HG03097 (cell line): Measurements from ENCODE around the gene MYH11.
"Not testable (repeated sequence)": the region's sequence is repeated elsewhere in the genome, so short reads cannot be mapped to it uniquely, and the experiment has no call there.

Experiments
- ATAC-seq: cut with Tn5 transposase; IDR thresholded peaks from one replicate; pipeline ENCODE4 v1.9.1; 2021; ENCODE audit not compliant: unreplicated experiment, low FRiP score

Gene MYH11

GRCh38 chr16:15757630-15758251 is 99.1 kb downstream of the MYH11 start:
- ATAC-seq, result no peak

DNA sequence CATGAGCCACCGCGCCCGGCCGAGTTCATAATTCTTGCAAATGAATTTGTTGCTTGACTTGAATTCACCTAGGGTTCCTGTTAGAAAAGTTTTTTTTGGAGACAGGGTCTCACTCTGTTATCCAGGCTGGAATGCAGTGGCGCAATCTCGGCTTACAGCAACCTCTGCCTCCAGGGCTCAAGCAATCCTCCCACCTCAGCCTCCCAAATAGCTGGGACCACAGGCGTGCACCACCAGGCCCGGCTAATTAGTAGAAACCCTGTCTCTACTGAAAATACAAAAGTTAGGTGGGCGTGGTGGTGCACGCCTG is 99.8 kb downstream of the MYH11 start:
- ATAC-seq, result no peak

DNA sequence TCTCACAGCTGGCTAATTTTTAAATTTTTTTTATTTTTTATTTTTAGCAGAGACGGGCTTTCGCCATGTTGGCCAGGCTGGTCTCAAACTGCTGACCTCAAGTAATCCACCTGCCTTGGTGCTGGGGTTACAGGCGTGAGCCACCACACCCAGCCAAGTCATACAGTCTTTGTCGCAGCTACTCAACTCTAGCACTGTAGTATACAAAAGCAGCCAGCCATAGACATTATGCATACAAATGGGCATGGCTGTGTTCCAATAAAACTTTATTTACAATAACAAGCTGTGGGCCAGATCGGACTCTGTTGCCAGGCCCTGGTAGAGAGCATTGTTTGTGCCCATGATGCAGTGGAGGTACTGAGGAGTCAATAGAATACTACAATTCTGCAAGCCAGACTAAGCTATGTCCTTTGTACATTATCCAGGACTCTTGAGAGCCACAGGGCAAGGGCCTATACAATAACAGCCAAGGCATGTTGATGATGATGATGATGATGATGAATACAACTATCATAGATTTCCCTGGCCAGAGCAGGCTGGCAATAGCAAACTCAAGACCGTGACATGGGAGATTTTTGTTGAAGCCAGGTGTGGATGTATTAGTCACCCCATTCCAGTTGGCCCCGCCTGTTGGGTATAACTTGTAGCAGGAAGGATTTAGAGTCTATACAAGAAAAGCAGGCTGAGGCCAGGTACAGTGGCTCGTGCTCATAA is 101.8 kb downstream of the MYH11 start:
- ATAC-seq, result no peak

DNA sequence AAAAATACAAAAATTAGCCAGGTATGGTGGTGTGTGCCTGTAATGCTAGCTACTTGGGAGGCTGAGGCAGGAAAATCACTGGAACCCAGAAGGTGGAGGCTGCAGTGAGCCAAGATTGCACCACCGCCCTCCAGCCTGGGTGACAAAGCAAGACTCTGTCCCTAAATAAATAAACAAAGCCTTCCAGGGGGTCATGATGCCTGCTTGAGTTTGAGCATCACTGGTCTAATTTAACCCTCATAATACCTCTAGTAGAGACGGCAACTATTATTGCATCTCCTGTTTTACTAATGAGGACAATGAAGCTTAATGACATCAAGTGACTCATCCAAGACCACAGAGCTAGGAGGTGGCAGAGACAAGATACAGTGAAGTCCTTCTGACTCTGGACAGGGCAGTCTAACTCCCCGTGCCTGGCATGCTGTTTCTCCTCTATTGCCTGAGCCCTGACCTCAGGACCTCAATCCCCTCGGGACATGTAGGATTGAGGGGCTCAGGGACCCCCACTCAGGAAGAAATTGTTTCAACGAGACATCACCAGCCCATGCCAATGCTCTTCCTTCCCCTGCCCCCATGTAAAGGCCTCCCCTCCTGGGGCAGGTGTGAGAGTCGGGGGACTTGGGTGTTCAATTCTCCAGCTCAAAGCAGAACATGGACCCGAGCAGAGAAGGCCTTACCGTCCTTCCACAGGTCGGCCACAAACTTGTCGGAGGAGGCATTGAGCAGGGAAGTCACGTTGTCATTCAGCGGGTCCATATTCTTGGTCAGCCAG is 103.9 kb downstream of the MYH11 start:
- ATAC-seq, result no peak

DNA sequence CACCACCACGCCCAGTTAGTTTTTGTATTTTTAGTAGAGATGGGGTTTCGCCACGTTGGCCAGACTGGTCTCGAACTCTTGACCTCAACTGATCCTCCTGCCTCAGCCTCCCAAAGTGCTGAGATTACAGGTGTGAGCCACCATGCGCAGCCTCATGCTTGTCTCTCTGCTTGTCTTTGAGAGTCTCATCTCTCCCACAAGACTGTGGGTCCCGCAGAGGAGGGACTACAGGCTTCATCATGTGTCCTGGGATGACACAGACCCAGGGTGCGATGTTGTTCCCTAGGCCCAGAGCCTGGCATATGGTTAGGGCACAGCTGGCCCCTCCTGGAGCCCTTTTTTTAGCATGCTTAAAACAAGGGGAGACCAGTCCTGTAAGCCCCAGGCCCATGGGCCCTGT is 104.9 kb downstream of the MYH11 start:
- ATAC-seq, result no peak

DNA sequence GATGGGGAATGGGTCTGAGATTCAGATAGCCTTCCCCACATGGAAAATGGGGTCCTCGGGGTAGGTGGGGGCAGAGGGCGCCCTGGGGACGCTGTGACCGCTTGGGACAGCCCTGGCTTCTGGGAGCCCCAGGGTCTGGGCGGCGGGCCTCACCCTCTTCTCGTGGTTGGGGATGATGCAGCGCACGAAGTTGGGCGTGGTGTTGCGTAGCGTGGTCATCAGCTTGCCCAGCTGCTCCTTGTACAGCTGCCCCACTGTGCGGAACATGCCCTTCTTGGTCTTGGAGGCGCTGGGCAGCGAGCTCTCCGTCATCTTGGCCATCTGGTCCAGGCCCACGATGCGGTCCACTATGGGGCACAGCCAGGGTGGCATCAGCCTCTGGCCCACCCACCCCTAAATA is 106.8 kb downstream of the MYH11 start:
- ATAC-seq, result no peak

DNA sequence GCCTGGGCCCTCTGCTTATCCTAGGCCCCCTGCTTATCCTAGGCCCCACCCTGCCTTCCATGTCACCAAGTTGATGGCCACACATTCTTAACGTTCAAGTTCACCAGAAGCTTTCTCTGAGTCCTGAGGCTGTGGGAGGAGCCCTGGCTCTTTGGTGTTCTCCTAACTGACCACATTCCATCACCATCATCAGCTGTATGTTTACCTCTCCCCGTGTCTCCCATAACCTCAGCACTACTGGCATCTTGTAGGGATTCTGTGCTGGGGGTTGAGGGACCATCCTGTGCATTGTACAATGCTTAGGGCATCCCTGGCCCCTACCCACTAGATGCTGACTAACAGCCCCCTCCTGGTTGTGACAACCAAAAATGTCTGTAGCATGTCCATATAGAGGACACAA is 107.5 kb downstream of the MYH11 start:
- no peak for ATAC-seq

GRCh38 chr16:15748654-15749053 is 108.2 kb downstream of the MYH11 start:
- no peak for ATAC-seq

- no peak for ATAC-seq
Measured at GRCh38 chr16:15747937-15748336, 108.9 kb downstream of the MYH11 start.

GRCh38 chr16:15746332-15746731 is 110.5 kb downstream of the MYH11 start:
- no peak for ATAC-seq

DNA sequence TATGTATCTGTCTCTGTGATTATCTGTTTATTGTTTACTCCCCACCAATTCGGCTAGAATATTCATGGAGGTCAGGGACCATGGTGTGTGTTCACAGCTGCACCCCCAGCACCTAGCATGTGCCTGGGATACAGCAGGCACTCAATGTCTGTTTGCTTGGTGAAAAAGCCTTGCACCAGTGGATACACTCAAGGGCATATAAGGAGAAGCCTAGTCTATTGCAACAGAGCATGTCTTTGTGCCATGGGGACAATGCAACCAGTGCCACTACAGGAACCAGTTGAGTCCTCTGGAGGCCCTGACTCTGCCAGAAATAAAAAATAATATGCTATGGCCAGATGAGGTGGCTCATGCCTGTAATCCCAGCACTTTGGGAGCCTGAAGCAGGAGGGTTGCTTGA is 113.2 kb downstream of the MYH11 start:
- ATAC-seq, result no peak

DNA sequence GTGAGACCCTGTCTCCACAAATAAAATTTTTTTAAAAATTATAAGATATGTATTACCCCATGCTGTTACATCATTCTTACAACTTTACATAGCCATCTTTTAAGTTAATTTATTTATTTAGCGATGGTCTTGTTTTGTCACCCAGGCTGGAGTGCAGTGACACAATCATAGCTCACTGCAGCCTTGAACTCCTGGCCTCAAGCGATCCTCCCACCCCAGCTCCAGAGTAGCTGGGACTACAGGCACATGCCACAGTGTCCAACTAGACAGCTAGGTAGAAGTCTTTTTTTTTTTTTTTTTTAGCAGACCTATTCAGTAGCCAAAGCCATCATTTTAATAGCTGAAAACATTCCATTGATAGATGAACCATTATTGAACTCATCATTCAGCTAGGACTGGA is 114.1 kb downstream of the MYH11 start:
- ATAC-seq, result no peak

GRCh38 chr16:15741207-15741871 is 115.5 kb downstream of the MYH11 start:
- ATAC-seq, result no peak

DNA sequence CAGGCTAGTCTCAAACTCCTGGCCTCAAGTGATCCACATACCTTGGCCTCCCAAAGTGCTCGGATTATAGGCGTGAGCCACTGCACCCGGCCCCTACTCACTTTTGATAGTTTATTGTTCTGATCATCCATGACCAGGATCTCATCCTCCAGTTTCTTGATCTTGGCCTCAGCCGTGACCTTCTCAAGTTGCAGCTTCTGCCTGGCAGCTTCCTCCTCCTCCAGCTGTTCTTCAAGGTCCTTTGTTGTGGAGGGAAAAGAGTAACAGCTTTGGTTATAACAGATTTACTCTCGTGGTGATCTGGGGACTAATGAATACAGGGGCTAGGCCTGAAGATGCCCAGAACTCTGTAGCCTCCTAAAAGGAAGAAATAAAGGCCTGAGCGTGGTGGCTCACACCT is 116.9 kb downstream of the MYH11 start:
- ATAC-seq, result no peak

- no peak for ATAC-seq
Measured at GRCh38 chr16:15739464-15739863, 117.4 kb downstream of the MYH11 start.

GRCh38 chr16:15737140-15737644 is 119.6 kb downstream of the MYH11 start:
- ATAC-seq, result no peak

GRCh38 chr16:15736529-15736928 is 120.3 kb downstream of the MYH11 start:
- ATAC-seq, result no peak

GRCh38 chr16:15735610-15736009 is 121.2 kb downstream of the MYH11 start:
- no peak for ATAC-seq

GRCh38 chr16:15732416-15732815 is 124.4 kb downstream of the MYH11 start:
- ATAC-seq, result no peak

DNA sequence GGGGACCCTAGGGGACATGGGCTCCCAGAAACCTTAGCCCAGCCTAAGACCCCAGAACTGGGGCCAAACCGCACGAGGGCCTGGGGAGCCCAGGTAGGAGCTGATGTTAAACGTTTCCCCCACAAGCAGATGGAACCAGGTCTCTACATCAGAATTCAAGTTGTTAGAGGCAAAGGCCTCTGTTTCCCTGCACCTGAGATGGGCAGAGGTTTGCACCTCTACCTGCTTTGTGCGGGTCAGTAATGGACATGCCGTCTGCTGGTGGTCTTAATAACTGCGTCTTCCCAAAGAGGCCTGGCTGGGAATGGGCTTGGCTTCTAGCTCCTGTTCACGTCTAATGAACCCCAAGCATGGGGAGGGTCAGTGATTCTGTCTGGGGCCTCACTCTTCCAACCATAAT is 127.7 kb downstream of the MYH11 start:
- ATAC-seq, result no peak

GRCh38 chr16:15727697-15728096 is 129.1 kb downstream of the MYH11 start:
- ATAC-seq, result not testable (repeated sequence)
